ENCODE results near the gene NOTCH4.
"Not testable (repeated sequence)": the region's sequence is repeated elsewhere in the genome, so short reads cannot be mapped to it uniquely, and the experiment has no call there.

NOTCH4 gene

GRCh38 chr6:32223258-32224235 is at the start of gene NOTCH4:
NOTCH4 (minus strand) TSS chr6:32224067; CDS start chr6:32223928, 139 bp downstream.
- no peak for DNase-seq

GRCh38 chr6:32271429-32271828 is 47.6 kb upstream of the NOTCH4 start:
- DNase-seq, result no peak

GRCh38 chr6:32268459-32268858 is 44.6 kb upstream of the NOTCH4 start:
- DNase-seq, result not testable (repeated sequence)

- no peak for DNase-seq
Observed at GRCh38 chr6:32267035-32267434, 43.2 kb upstream of the NOTCH4 start.

GRCh38 chr6:32257262-32257661 is 33.4 kb upstream of the NOTCH4 start:
- DNase-seq, result not testable (repeated sequence)

- DNase-seq, result peak; percentile 92
Observed at GRCh38 chr6:32255199-32256153, 31.6 kb upstream of the NOTCH4 start.

- no peak for DNase-seq
Observed at GRCh38 chr6:32254761-32255198, 30.9 kb upstream of the NOTCH4 start.

GRCh38 chr6:32252331-32253009 is 28.6 kb upstream of the NOTCH4 start:
- peak; percentile 16 for DNase-seq

GRCh38 chr6:32249262-32249661 is 25.4 kb upstream of the NOTCH4 start:
- DNase-seq, result no peak

- no peak for DNase-seq
Observed at GRCh38 chr6:32247401-32247800, 23.5 kb upstream of the NOTCH4 start.

- DNase-seq, result peak; percentile 40
Observed at GRCh38 chr6:32244946-32245398, 21.1 kb upstream of the NOTCH4 start.

GRCh38 chr6:32244270-32244669 is 20.4 kb upstream of the NOTCH4 start:
- DNase-seq, result no peak

- not testable (repeated sequence) for DNase-seq
Observed at GRCh38 chr6:32242318-32242813, 18.5 kb upstream of the NOTCH4 start.

GRCh38 chr6:32240686-32241085 is 16.8 kb upstream of the NOTCH4 start:
- DNase-seq, result no peak

GRCh38 chr6:32239462-32239861 is 15.6 kb upstream of the NOTCH4 start:
- DNase-seq, result no peak

- DNase-seq, result no peak
Observed at GRCh38 chr6:32234934-32235333, 11.1 kb upstream of the NOTCH4 start.

GRCh38 chr6:32226434-32226833 is 2.6 kb upstream of the NOTCH4 start:
- DNase-seq, result no peak

- no peak for DNase-seq
Observed at GRCh38 chr6:32224696-32225095, 829 bp upstream of the NOTCH4 start.

- no peak for DNase-seq
Observed at GRCh38 chr6:32222333-32223230, 1.3 kb downstream of the NOTCH4 start.

- DNase-seq, result no peak
Observed at GRCh38 chr6:32220021-32220420, 3.8 kb downstream of the NOTCH4 start.

- no peak for DNase-seq
Observed at GRCh38 chr6:32218167-32218566, 5.7 kb downstream of the NOTCH4 start.
